ENCODE data around the gene ID3.

Gene ID3

GRCh38 chr1:23564529-23565122 is 5.3 kb upstream of the ID3 start:
- no peak for DNase-seq

- DNase-seq, result no peak
These were observed 4.6 kb upstream of the ID3 start for GRCh38 chr1:23563755-23564374.

GRCh38 chr1:23563003-23563402 is 3.7 kb upstream of the ID3 start:
- DNase-seq, result no peak

GRCh38 chr1:23562137-23562876 is 3.0 kb upstream of the ID3 start:
- DNase-seq, result peak; percentile 98

- no peak for DNase-seq
These were observed 2.5 kb upstream of the ID3 start for GRCh38 chr1:23561813-23562100.

GRCh38 chr1:23561076-23561812 is 1.9 kb upstream of the ID3 start:
- DNase-seq, result no peak

GRCh38 chr1:23559985-23560741 is 862 bp upstream of the ID3 start:
- DNase-seq, result no peak

- no peak for DNase-seq
These were observed 497 bp downstream of the ID3 start for GRCh38 chr1:23558872-23559135.

- DNase-seq, result peak; percentile 84
These were observed 995 bp downstream of the ID3 start for GRCh38 chr1:23558140-23558871.

- no peak for DNase-seq
These were observed 1.7 kb downstream of the ID3 start for GRCh38 chr1:23557471-23558124.

GRCh38 chr1:23556635-23557470 is 2.4 kb downstream of the ID3 start:
- no peak for DNase-seq

GRCh38 chr1:23555986-23556634 is 3.2 kb downstream of the ID3 start:
- no peak for DNase-seq

GRCh38 chr1:23555270-23555985 is 3.9 kb downstream of the ID3 start:
- DNase-seq, result no peak

GRCh38 chr1:23554481-23555269 is 4.6 kb downstream of the ID3 start:
- DNase-seq, result peak; percentile 92

GRCh38 chr1:23554127-23554480 is 5.2 kb downstream of the ID3 start:
- DNase-seq, result peak; percentile 57

GRCh38 chr1:23553231-23554126 is 5.8 kb downstream of the ID3 start:
- DNase-seq, result peak; percentile 72

GRCh38 chr1:23551849-23552248 is 7.5 kb downstream of the ID3 start:
- no peak for DNase-seq

- DNase-seq, result peak; percentile 50
These were observed 10.6 kb downstream of the ID3 start for GRCh38 chr1:23548704-23549143.
